Stimulated activated CD4-positive, alpha-beta T cell treated with anti-CD3 and anti-CD28 coated beads, Interleukin-2, amount 100 ng/mL, for 48 hours (primary cell): ENCODE results near the gene JAML.

Experiments
- DNase-seq, 2 donors: peaks; one replicate each; pipeline ENCODE4 v3.0.0-alpha.2; 2020

JAML gene

GRCh38 chr11:118215262-118215661, 9.5 kb downstream of the JAML start:
- DNase-seq = no peak

- DNase-seq = no peak
Measured at GRCh38 chr11:118214210-118214914, 10.4 kb downstream of the JAML start.

- DNase-seq = no peak
Measured at GRCh38 chr11:118213781-118214180, 11.0 kb downstream of the JAML start.

GRCh38 chr11:118213201-118213600, 11.6 kb downstream of the JAML start:
- DNase-seq = no peak

- no peak for DNase-seq
Measured at GRCh38 chr11:118212781-118213191, 12.0 kb downstream of the JAML start.

GRCh38 chr11:118212131-118212725, 12.6 kb downstream of the JAML start:
- DNase-seq = no peak

- no peak for DNase-seq
Measured at GRCh38 chr11:118211006-118211405, 13.8 kb downstream of the JAML start.

GRCh38 chr11:118210323-118210722, 14.5 kb downstream of the JAML start:
- no peak for DNase-seq

- no peak for DNase-seq
Measured at GRCh38 chr11:118209033-118209432, 15.8 kb downstream of the JAML start.

- DNase-seq = no peak
Measured at GRCh38 chr11:118207079-118207478, 17.7 kb downstream of the JAML start.

GRCh38 chr11:118206391-118207031, 18.3 kb downstream of the JAML start:
- DNase-seq = no peak

GRCh38 chr11:118205606-118206378, 19.0 kb downstream of the JAML start:
- no peak for DNase-seq

- DNase-seq = peak in 1 of 2 donors; percentile 43
Measured at GRCh38 chr11:118202599-118203422, 22.0 kb downstream of the JAML start.

- DNase-seq = no peak
Measured at GRCh38 chr11:118201966-118202365, 22.8 kb downstream of the JAML start.

GRCh38 chr11:118200901-118201680, 23.7 kb downstream of the JAML start:
- DNase-seq = peak in 1 of 2 donors; percentile 45

GRCh38 chr11:118200497-118200896, 24.3 kb downstream of the JAML start:
- no peak for DNase-seq

GRCh38 chr11:118199135-118199534, 25.7 kb downstream of the JAML start:
- DNase-seq = no peak

- peak; percentile 81 to 82 for DNase-seq
Measured at GRCh38 chr11:118198370-118198769, 26.4 kb downstream of the JAML start.

GRCh38 chr11:118194835-118195627, 29.8 kb downstream of the JAML start:
- no peak for DNase-seq

GRCh38 chr11:118193910-118194566, 30.8 kb downstream of the JAML start:
- DNase-seq = no peak
